Measurements from ENCODE around the gene LAG3. TPM values are rescaled to one million over a fixed set of nuclear protein-coding genes. Genes with fewer than 3 reads are reported as not detected.
A peak's percentile ranks its signal among the peaks of the same experiment; 100 is the strongest.
"Not testable (repeated sequence)": the region's sequence is repeated elsewhere in the genome, so short reads cannot be mapped to it uniquely, and the experiment has no call there.

LAG3 gene
- total and polyA plus RNA-seq, 10 donors, result 3.7 to 29.4 (median 12.7) TPM

DNA sequence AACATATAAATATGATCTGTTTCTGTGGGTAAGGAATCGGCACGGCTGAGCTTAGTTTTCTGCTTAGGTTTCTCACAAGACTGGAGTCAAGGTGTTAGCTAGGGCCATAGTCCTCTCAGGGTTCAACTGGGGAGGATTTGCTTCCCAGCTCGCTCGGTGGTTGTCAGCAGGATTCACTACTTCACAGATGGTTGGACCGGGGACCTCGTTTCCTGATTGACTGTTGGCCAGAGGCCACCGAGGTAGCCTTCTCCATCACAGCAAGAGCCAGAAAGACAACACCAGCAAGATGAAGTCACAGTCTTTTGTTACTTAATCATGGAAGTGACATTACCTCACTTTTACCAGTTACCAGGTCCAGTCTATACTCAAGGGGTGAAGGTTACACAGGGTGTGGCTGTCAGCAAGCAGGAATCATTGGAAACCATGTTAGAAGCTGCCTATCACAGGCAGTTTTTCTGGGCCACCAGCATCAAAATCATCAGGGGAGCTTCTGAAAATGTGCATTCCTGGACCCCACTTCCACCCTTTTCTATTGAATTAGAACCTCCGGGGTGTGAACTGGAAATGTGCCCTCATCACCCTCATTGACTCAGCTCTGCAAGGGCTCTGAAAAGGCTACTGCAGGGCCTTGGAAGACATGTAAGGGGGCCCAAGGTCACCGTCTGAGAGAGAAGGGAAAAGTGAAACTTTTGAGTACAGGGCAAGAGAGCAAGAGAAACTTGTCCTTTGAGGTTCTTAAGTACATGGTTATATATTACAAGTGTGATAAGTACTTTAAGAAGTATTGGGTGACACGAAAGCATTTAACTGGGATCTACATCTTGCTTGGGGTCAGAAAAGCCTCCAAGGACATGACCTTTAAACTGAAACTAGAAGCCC is 37.6 kb upstream of the LAG3 start:
- TF ChIP-seq, protein P1, sequence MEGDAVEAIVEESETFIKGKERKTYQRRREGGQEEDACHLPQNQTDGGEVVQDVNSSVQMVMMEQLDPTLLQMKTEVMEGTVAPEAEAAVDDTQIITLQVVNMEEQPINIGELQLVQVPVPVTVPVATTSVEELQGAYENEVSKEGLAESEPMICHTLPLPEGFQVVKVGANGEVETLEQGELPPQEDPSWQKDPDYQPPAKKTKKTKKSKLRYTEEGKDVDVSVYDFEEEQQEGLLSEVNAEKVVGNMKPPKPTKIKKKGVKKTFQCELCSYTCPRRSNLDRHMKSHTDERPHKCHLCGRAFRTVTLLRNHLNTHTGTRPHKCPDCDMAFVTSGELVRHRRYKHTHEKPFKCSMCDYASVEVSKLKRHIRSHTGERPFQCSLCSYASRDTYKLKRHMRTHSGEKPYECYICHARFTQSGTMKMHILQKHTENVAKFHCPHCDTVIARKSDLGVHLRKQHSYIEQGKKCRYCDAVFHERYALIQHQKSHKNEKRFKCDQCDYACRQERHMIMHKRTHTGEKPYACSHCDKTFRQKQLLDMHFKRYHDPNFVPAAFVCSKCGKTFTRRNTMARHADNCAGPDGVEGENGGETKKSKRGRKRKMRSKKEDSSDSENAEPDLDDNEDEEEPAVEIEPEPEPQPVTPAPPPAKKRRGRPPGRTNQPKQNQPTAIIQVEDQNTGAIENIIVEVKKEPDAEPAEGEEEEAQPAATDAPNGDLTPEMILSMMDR (IDR thresholded peaks at IDR 0.05 in 8 of 11, conservative IDR thresholded peaks at IDR 0.05 in 3 of 11), result no peak
- no peak for TF ChIP-seq POLR2AphosphoS5 (IDR thresholded peaks at IDR 0.05)
- peak overlapping the region in 2 of 8 donors; percentile 4 to 17 for H3K27ac ChIP-seq
- H3K36me3 ChIP-seq, result peaks cover 7 to 55% (median 36%) of the 10 kb centered on the region in 6 donors
- DNase-seq, result peak; percentile 48
- peaks cover 0 to 20% (median 9%) of the 10 kb centered on the region in 6 donors for H3K4me1 ChIP-seq
- intact Hi-C loops (cut with DNase I; ENCODE audit: low total_unique reads), result no loop called here
- no peak overlapping the region for H3K4me3 ChIP-seq
- H3K27me3 ChIP-seq (replicated peaks in 1 of 7), result no peaks in the 10 kb centered on the region
- H3K9me3 ChIP-seq, result no peaks in the 10 kb centered on the region
- 63 to 91% (median 77%) methylated on average over 10 of the region's 10 CpGs for WGBS, 5 donors

- H3K36me3 ChIP-seq, result peaks cover 5 to 46% (median 28%) of the 10 kb centered on the region in 6 donors
- no peak overlapping the region for H3K27ac ChIP-seq
- H3K27me3 ChIP-seq (replicated peaks in 1 of 7), result no peaks in the 10 kb centered on the region
- H3K9me3 ChIP-seq, result no peaks in the 10 kb centered on the region
- DNase-seq, result peak; percentile 82
- no peak overlapping the region for H3K4me3 ChIP-seq
- peaks cover 0 to 20% (median 9%) of the 10 kb centered on the region in 6 donors for H3K4me1 ChIP-seq
- intact Hi-C loops (cut with DNase I; ENCODE audit: low total_unique reads), result no loop called here
- WGBS, 5 donors, result 43 to 53% (median 49%) methylated on average over 8 of the region's 8 CpGs
- TF ChIP-seq POLR2AphosphoS5 (IDR thresholded peaks at IDR 0.05) (peak in 1 of 3 donors; percentile 27), POLR2A (IDR thresholded peaks at IDR 0.05) (no peak)
- TF ChIP-seq, protein P1 (IDR thresholded peaks at IDR 0.05 in 8 of 11, conservative IDR thresholded peaks at IDR 0.05 in 3 of 11), result peak; percentile 29 to 73 (median 58)
These were observed 36.7 kb upstream of the LAG3 start for GRCh38 chr12:6735448-6736191.

DNA sequence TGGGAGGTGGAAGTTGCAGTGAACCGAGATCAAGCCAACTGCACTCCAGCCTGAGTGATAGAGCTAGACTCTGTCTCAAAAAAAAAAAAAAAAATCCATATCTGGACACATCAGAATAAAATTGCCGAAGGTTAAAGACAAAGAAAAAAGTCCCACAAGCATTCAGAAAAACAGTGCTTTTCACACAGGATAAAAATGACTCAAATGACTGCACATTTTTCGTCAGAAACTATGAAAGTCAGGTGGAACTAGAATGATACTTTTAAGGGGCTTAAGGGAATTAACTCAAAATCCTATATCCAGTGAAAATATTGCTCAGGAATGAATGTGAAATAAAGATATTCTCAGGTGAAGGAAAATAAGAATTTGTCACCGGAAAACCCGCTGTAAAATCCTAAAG is 35.6 kb upstream of the LAG3 start:
- DNase-seq, result no peak
- intact Hi-C loops (cut with DNase I; ENCODE audit: low total_unique reads), result no loop called here
- H3K4me3 ChIP-seq, result no peak overlapping the region
- no peaks in the 10 kb centered on the region for H3K27me3 ChIP-seq (replicated peaks in 1 of 7)
- peaks cover 0 to 20% (median 9%) of the 10 kb centered on the region in 6 donors for H3K4me1 ChIP-seq
- no peaks in the 10 kb centered on the region for H3K9me3 ChIP-seq
- TF ChIP-seq POLR2A (IDR thresholded peaks at IDR 0.05) (no peak), POLR2AphosphoS5 (IDR thresholded peaks at IDR 0.05) (no peak)
- TF ChIP-seq, protein P1 (IDR thresholded peaks at IDR 0.05 in 8 of 11, conservative IDR thresholded peaks at IDR 0.05 in 3 of 11), result no peak
- H3K27ac ChIP-seq, result no peak overlapping the region
- WGBS, 5 donors, result 92 to 96% (median 94%) methylated on average over 5 of the region's 5 CpGs
- H3K36me3 ChIP-seq, result peaks cover 0 to 35% (median 16%) of the 10 kb centered on the region in 6 donors

- WGBS, 5 donors, result 78 to 89% (median 88%) methylated on average over 8 to 12 of the region's 12 CpGs
- DNase-seq, result not testable (repeated sequence)
These were observed 30.2 kb upstream of the LAG3 start for GRCh38 chr12:6742080-6742479.

More at GRCh38 chr12:6742080-6742479, 30.2 kb upstream of the LAG3 start:
- Histone ChIP-seq H3K36me3 (peaks cover 0 to 12% (median 4%) of the 10 kb centered on the region in 6 donors), H3K4me1 (peaks cover 0 to 24% (median 15%) of the 10 kb centered on the region in 6 donors)
- intact Hi-C loops (cut with DNase I; ENCODE audit: low total_unique reads); H3K27ac ChIP-seq; H3K9me3 ChIP-seq; H3K27me3 ChIP-seq (replicated peaks in 1 of 7); H3K4me3 ChIP-seq: not testable (repeated sequence)

All from spleen (tissue), 11 donors.